Naive thymus-derived CD4-positive, alpha-beta T cell (primary cell): Measurements from ENCODE around the gene IFNL1. TPM values are rescaled to one million over a fixed set of nuclear protein-coding genes. Genes with fewer than 3 reads are reported as not detected.
"Not testable (repeated sequence)": the region's sequence is repeated elsewhere in the genome, so short reads cannot be mapped to it uniquely, and the experiment has no call there.

Source experiments
- ATAC-seq: fragments of 150-1000 bp; cut with Tn5 transposase; 2 replicates; pipeline ENCODE4 v1.10.0; 2021; ENCODE audit warnings: mild to moderate bottlenecking, moderate library complexity
- CTCF ChIA-PET: fragments of 350-600 bp; sonication (Branson Sonifier 250); formaldehyde crosslinking; loops from one replicate; lab custom pipeline; 2021; ENCODE audit warnings: antibody characterized with exemption; lab: Charles Lee
- POLR2A ChIA-PET: fragments of 350-600 bp; sonication (Branson Sonifier 250); formaldehyde crosslinking; loops from one replicate; lab custom pipeline; 2021; ENCODE audit warnings: antibody characterized with exemption, inconsistent platforms; lab: Charles Lee
- DNase-seq, 9 donors: peaks; one replicate each; pipeline versions ENCODE4 v3.0.0 to v3.0.0-alpha.2; 2020 to 2022; ENCODE audit warnings: mixed read lengths in 1 of 9
- H3K27ac ChIP-seq: one replicate; pipeline ENCODE4 v1.7.0; 2013; ENCODE audit warnings: mild to moderate bottlenecking, low read depth, low read length, moderate library complexity
- H3K27me3 ChIP-seq, 2 donors: one replicate each; pipeline ENCODE4 v1.7.0; 2013; ENCODE audit warnings: low read length in 2 of 2, mild to moderate bottlenecking in 2 of 2, moderate library complexity in 2 of 2; ENCODE audit not compliant: control insufficient read depth in 2 of 2, insufficient read depth in 2 of 2
- H3K36me3 ChIP-seq, 3 experiments: 1 replicate in 2 of 3; 2 replicates in 1 of 3; pipeline ENCODE4 v1.7.0; 2013; ENCODE audit warnings: low read length in 3 of 3, mild to moderate bottlenecking in 3 of 3, moderate library complexity in 1 of 3; ENCODE audit not compliant: insufficient read depth in 3 of 3, control insufficient read depth in 2 of 3
- H3K4me1 ChIP-seq, 2 donors: one replicate each; pipeline ENCODE4 v1.7.0; 2013; ENCODE audit warnings: low read length in 2 of 2, mild to moderate bottlenecking in 2 of 2, moderate library complexity in 1 of 2; ENCODE audit not compliant: control insufficient read depth in 2 of 2, insufficient read depth in 2 of 2
- H3K4me3 ChIP-seq: 2 replicates; pipeline ENCODE4 v1.7.0; 2013; ENCODE audit warnings: mild to moderate bottlenecking, low read length
- H3K9me3 ChIP-seq, 3 experiments: 1 replicate in 2 of 3; 2 replicates in 1 of 3; pipeline ENCODE4 v1.7.0; 2013; ENCODE audit warnings: low read length in 3 of 3; ENCODE audit not compliant: control insufficient read depth in 2 of 3
- H3K27ac Mint-ChIP-seq, 9 donors: one replicate each; pipeline ENCODE4 v1.8.0; 2020 to 2022; ENCODE audit warnings: mixed read lengths in 9 of 9, mild to moderate bottlenecking in 8 of 9, moderate library complexity in 5 of 9, inconsistent platforms in 2 of 9
- H3K27me3 Mint-ChIP-seq, 5 donors: one replicate each; pipeline ENCODE4 v1.8.0; 2021 to 2022; ENCODE audit warnings: mixed read lengths in 5 of 5, mild to moderate bottlenecking in 1 of 5
- H3K36me3 Mint-ChIP-seq, 5 donors: one replicate each; pipeline ENCODE4 v1.8.0; 2020 to 2022; ENCODE audit warnings: mixed read lengths in 5 of 5, mild to moderate bottlenecking in 3 of 5, inconsistent platforms in 1 of 5
- H3K4me1 Mint-ChIP-seq, 7 donors: one replicate each; pipeline ENCODE4 v1.8.0; 2020 to 2022; ENCODE audit warnings: mixed read lengths in 7 of 7, mild to moderate bottlenecking in 3 of 7, inconsistent platforms in 1 of 7
- H3K4me3 Mint-ChIP-seq, 10 donors: one replicate each; pipeline ENCODE4 v1.8.0; 2020 to 2022; ENCODE audit warnings: mild to moderate bottlenecking in 10 of 10, mixed read lengths in 10 of 10, moderate library complexity in 6 of 10, inconsistent platforms in 2 of 10
- H3K9me3 Mint-ChIP-seq, 11 donors: one replicate each; pipeline ENCODE4 v1.8.0; 2020 to 2022; ENCODE audit warnings: mixed read lengths in 11 of 11, mild to moderate bottlenecking in 4 of 11, inconsistent platforms in 1 of 11, moderate library complexity in 1 of 11
- intact Hi-C, 2 donors: fragments of 100-400 bp; cut with micrococcal nuclease; formaldehyde crosslinking; loops; one replicate each; pipeline ENCODE4 v1.15.1; 2023
- polyA plus RNA-seq, 2 donors: library from polyadenylated mRNA; unstranded; fragments of 300-500 nt; fragmentation: Illumina TruSeq; gene quantifications; one replicate each; pipeline ENCODE4 v1.2.3, GENCODE V29; 2021
- total RNA-seq, 6 experiments: library from RNA in 5 of 6; stranded (reverse) in 5 of 6; gene quantifications; 1 replicate in 5 of 6; 2 replicates in 1 of 6; pipeline ENCODE4 v1.2.3 and lab custom pipeline; 2021 to 2026

The IFNL1 gene
- total and polyA plus RNA-seq, 7 experiments from 2014 or later = not detected

- peaks cover 0 to 22% (median 3%) of the 10 kb centered on the region in 3 experiments for H3K36me3 ChIP-seq
- intact Hi-C loops = no loop called here
- no peaks in the 10 kb centered on the region for H3K4me1 ChIP-seq
- Mint-ChIP-seq H3K27ac (no peak overlapping the region), H3K36me3 (peaks cover 3 to 34% (median 21%) of the 10 kb centered on the region in 5 donors), H3K27me3 (peaks cover 0 to 7% (median 0%) of the 10 kb centered on the region in 5 donors), H3K4me1 (peaks cover 12 to 22% (median 16%) of the 10 kb centered on the region in 7 donors), H3K4me3 (peak overlapping the region in 1 of 10 donors; percentile 59), H3K9me3 (no peaks in the 10 kb centered on the region)
- no peaks in the 10 kb centered on the region for H3K9me3 ChIP-seq
- POLR2A ChIA-PET = no interaction called here
- H3K4me3 ChIP-seq = no peak overlapping the region
- no peaks in the 10 kb centered on the region for H3K27me3 ChIP-seq
- H3K27ac ChIP-seq = no peak overlapping the region
- DNase-seq = no peak
- CTCF ChIA-PET = no interaction called here
- no peak for ATAC-seq
Observed at GRCh38 chr19:39307046-39307821, 11.0 kb downstream of the IFNL1 start.

GRCh38 chr19:39307822-39308530 lies 11.8 kb downstream of the IFNL1 start:
- ATAC-seq = no peak
- H3K36me3 Mint-ChIP-seq = peaks cover 3 to 39% (median 23%) of the 10 kb centered on the region in 5 donors
- intact Hi-C loops = no loop called here
- peaks cover 0 to 6% (median 0%) of the 10 kb centered on the region in 5 donors for H3K27me3 Mint-ChIP-seq
- Histone ChIP-seq H3K27me3 (no peaks in the 10 kb centered on the region), H3K36me3 (peaks cover 0 to 29% (median 8%) of the 10 kb centered on the region in 3 experiments), H3K4me3 (no peak overlapping the region), H3K27ac (no peak overlapping the region), H3K9me3 (no peaks in the 10 kb centered on the region), H3K4me1 (no peaks in the 10 kb centered on the region)
- peaks cover 14 to 22% (median 16%) of the 10 kb centered on the region in 7 donors for H3K4me1 Mint-ChIP-seq
- DNase-seq = no peak
- ChIA-PET CTCF (no interaction called here), POLR2A (no interaction called here)
- no peaks in the 10 kb centered on the region for H3K9me3 Mint-ChIP-seq
- H3K4me3 Mint-ChIP-seq = no peak overlapping the region
- no peak overlapping the region for H3K27ac Mint-ChIP-seq

- Histone ChIP-seq H3K4me1 (no peaks in the 10 kb centered on the region), H3K27me3 (no peaks in the 10 kb centered on the region), H3K36me3 (peaks cover 0 to 36% (median 8%) of the 10 kb centered on the region in 3 experiments), H3K27ac (no peak overlapping the region), H3K4me3 (no peak overlapping the region), H3K9me3 (no peaks in the 10 kb centered on the region)
- peaks cover 0 to 6% (median 0%) of the 10 kb centered on the region in 5 donors for H3K27me3 Mint-ChIP-seq
- peaks cover 14 to 22% (median 18%) of the 10 kb centered on the region in 7 donors for H3K4me1 Mint-ChIP-seq
- POLR2A ChIA-PET = no interaction called here
- H3K4me3 Mint-ChIP-seq = no peak overlapping the region
- H3K36me3 Mint-ChIP-seq = peaks cover 7 to 44% (median 27%) of the 10 kb centered on the region in 5 donors
- H3K9me3 Mint-ChIP-seq = no peaks in the 10 kb centered on the region
- peak overlapping the region in 1 of 9 donors; percentile 72 for H3K27ac Mint-ChIP-seq
- ATAC-seq (no peak), DNase-seq (no peak)
- CTCF ChIA-PET = no interaction called here
- intact Hi-C loops = no loop called here
Observed at GRCh38 chr19:39308531-39309304, 12.5 kb downstream of the IFNL1 start.

- H3K4me3 ChIP-seq, H3K27me3 Mint-ChIP-seq, POLR2A ChIA-PET, intact Hi-C loops, H3K27me3 ChIP-seq, H3K9me3 Mint-ChIP-seq, ATAC-seq, H3K9me3 ChIP-seq, DNase-seq, CTCF ChIA-PET, H3K4me1 ChIP-seq, H3K27ac ChIP-seq, H3K4me3 Mint-ChIP-seq, H3K27ac Mint-ChIP-seq: not testable (repeated sequence)
- Mint-ChIP-seq H3K4me1 (peaks cover 14 to 22% (median 18%) of the 10 kb centered on the region in 7 donors), H3K36me3 (peaks cover 10 to 46% (median 27%) of the 10 kb centered on the region in 5 donors)
- H3K36me3 ChIP-seq = peaks cover 0 to 42% (median 8%) of the 10 kb centered on the region in 3 experiments
Observed at GRCh38 chr19:39309305-39309670, 13.1 kb downstream of the IFNL1 start.

- ChIA-PET POLR2A (no interaction called here), CTCF (interaction anchor here (1.7 kb wide), 1 partner anchor 16 kb away, joined by 4 read pairs; no protein-coding TSS in a partner anchor)
- H3K36me3 ChIP-seq = peaks cover 0 to 55% (median 8%) of the 10 kb centered on the region in 3 experiments
- Mint-ChIP-seq H3K27ac (peak overlapping the region in 2 of 9 donors; percentile 54 to 77), H3K36me3 (peaks cover 10 to 47% (median 27%) of the 10 kb centered on the region in 5 donors), H3K4me3 (no peak overlapping the region), H3K9me3 (no peaks in the 10 kb centered on the region), H3K4me1 (peaks cover 14 to 22% (median 18%) of the 10 kb centered on the region in 7 donors), H3K27me3 (no peaks in the 10 kb centered on the region)
- no peak for DNase-seq
- intact Hi-C loops = no loop called here
- H3K27ac ChIP-seq = no peak overlapping the region
- ATAC-seq = no peak
- H3K4me1 ChIP-seq = no peaks in the 10 kb centered on the region
- no peaks in the 10 kb centered on the region for H3K9me3 ChIP-seq
- no peaks in the 10 kb centered on the region for H3K27me3 ChIP-seq
- H3K4me3 ChIP-seq = no peak overlapping the region
Observed at GRCh38 chr19:39310558-39311311, 14.5 kb downstream of the IFNL1 start.
